CD4-positive, alpha-beta T cell treated with Interleukin-2 at 100 ng/mL for 4 hours (primary cell): Measurements from ENCODE around the gene PAK5.

ENCODE experiments used
- DNase-seq: peaks from one replicate; pipeline ENCODE4 v3.0.0-alpha.2; 2020; ENCODE audit warnings: low spot score

The PAK5 gene

GRCh38 chr20:9838378-9839295 lies at the start of gene PAK5:
Gene PAK5 (minus strand): TSS chr20:9839076. CDS start chr20:9644328, 194,748 bp downstream.
- DNase-seq: no peak

- no peak for DNase-seq
Observed at GRCh38 chr20:9887706-9888105, 48.8 kb upstream of the PAK5 start.

GRCh38 chr20:9886227-9886626 lies 47.4 kb upstream of the PAK5 start:
- DNase-seq: no peak

DNA sequence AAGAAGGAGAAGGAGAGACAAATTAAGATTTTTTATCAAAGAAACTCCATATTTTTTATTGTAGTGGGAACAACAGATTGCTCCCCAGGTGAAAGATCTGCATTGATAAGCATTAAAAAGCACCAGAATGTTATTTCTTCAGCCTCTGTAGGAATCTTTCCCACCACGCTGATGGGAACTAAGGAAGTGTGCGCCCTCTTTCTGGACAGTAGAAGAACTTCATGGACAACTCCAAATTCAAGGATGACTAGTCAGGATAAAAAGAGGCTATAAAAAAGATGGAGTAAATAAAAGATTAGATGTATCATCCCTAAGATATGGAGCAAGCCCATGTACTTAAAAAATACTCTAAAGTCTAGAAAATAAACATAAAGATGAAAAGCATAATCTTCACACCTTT lies 45.8 kb upstream of the PAK5 start:
- no peak for DNase-seq

- DNase-seq: no peak
Observed at GRCh38 chr20:9884061-9884460, 45.2 kb upstream of the PAK5 start.

GRCh38 chr20:9877932-9878495 lies 39.1 kb upstream of the PAK5 start:
- no peak for DNase-seq

DNA sequence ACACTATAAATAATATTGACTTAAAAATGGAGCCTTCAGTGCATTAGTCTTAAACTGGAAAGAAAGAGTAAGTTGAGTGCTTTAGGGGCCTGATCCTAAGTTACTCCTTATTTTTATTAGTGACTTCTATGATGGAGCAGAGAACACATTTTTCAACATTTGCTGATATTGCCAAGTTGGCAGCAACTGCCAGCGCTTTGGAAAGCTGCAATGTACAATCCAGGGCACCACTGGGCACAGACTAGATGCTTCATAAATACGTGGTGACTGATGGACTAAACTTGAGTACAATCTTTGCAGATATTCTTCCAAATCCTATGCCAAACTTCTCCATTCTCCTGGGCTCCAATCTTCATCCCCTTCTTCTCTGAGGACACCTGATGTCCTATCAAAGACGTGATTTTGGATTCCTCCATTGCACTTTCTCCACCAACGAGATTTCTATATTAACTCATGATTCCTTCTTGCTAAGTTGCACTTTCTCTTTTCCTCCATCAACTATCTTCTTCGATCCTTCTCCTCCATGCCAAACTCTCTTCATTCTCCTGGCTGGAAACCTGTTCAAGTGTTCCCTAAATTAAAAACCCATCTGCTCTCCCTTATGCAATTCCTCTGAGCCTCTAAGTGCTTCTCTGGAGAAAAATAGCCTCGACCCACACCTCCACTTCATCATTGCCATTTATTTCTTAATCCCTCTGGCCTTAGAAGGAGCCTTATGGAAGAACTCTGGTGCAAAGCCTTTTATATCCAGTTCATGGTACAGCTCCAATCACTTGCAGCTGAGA lies 28.5 kb upstream of the PAK5 start:
- no peak for DNase-seq

GRCh38 chr20:9852566-9852965 lies 13.7 kb upstream of the PAK5 start:
- no peak for DNase-seq

DNA sequence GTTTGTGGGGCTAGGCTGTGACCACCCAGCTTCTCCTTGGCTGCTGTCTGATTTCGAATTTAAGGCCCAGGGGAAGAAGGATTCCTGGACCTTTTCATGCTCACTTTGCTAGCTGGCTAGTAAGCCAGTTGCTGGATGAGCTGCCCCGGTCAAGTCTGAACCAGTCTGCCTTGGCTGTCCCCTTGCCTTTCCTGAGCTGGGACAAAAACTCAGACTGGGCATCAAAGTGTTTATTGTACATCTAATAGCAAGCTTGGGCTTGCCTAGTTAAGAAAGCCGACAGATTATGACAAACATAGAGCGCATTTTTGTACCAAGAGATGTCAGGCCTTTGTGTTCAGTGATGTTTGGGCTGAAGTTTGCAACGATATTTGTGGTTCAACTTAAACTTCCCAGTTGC lies 750 bp upstream of the PAK5 start:
- DNase-seq: no peak

DNA sequence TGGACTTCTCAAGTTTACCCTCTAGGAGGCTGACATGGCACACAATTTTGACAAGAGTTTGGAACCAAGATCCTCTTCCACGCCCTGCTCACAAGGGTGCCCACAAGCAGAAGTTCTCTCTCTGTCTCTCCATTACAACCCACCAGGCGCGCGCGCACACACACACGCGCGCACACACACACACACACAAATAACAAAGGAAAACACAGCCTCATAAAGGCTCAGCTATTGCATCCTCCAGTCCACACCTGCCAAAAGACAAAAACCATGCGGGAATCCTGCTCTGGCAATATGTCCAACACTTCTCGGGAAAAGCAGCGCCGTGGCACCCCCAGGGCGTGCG lies 870 bp downstream of the PAK5 start:
- no peak for DNase-seq

DNA sequence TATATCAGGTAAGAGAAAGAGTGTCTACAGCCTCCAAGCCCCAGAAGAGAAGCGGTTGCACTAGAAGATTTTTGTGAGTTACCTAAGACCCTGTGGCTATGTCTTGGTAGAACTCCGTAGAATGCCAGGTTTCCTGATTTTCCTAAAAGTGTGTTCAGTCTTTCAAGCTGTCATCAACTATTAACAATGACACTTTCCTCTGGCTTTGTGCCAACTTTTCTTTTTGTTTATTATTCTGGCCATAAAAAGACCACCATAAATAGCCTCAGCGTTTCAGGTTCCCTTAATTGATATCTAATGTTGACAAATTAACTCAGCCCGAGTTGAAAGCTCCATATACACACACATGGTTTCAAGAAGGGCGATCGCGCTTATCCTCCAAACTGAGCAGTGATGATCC lies 1.2 kb downstream of the PAK5 start:
- no peak for DNase-seq

DNA sequence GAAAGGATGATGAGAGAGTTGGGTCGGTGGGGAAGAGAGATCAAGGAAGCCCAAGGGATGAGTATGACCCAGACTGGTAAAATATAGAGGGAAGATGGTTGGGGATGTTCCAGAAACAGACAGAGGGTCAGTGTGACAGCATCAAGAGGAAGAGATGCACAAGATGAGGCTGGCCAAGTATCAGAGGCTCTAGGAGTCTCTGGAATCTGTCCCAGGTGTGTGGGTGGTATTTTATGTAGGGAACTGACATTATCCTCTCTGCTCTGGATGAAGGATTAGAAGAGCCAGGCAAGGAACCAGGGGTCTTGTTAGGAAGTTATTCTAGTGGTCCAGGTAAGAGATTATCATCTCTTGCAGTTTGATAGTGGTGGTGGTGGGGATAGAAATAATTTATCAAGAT lies 3.6 kb downstream of the PAK5 start:
- no peak for DNase-seq

DNA sequence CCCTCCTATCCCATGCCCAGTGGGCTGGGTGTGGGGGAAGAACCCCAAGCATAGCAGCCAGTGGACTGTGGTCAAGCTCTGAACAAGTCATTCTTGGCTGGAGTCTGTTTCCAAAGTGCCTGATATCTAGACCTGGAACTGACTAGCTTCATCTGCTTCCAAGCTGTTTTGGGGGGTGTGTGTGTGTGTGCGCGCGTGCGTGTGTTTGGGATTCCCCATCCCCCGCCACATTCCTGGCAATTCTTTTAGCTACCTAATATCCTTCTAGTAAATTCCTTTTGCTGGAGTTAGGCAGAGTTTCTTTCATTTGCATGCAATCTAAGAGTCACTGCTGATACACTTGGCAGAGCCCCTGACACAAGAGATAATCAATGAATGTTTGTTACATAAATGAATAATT lies 7.8 kb downstream of the PAK5 start:
- no peak for DNase-seq

DNA sequence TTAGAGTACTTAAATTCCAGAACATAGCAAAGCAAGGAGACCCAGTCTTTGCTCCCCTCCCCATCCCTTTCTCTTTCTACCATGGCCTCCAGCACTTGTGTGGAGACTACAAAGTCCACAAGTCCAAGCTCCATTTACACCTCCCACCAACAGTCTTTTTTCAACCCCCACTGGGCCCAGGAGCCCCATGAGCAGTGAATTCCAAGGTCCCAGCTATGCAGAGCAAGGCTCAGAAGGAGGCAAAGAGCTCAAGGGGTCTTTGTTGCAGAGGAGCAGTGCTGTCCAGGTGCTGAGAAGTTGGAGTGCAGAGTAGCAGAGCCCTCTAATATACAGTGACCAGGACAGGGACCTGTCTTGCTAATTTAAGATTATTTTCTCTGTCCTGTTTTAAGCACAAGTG lies 9.0 kb downstream of the PAK5 start:
- no peak for DNase-seq

DNA sequence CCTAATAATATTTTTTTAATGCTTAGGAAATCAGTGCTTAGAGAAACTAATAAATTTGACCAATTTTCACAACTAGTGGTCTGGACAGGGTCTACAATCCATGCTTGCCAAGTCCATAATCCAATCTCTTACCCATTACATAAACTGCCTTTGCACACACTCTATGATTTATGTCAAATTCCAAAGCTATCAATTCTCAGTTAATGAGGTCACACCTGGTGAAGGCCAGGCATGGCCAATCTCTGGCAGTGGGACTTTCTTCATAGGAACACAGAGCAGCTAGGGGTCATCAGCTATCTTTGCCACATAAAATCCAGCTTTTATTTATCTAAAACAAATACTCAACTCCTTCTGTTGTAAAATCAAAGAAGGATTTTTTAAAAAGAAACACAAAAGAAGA lies 21.2 kb downstream of the PAK5 start:
- no peak for DNase-seq

DNA sequence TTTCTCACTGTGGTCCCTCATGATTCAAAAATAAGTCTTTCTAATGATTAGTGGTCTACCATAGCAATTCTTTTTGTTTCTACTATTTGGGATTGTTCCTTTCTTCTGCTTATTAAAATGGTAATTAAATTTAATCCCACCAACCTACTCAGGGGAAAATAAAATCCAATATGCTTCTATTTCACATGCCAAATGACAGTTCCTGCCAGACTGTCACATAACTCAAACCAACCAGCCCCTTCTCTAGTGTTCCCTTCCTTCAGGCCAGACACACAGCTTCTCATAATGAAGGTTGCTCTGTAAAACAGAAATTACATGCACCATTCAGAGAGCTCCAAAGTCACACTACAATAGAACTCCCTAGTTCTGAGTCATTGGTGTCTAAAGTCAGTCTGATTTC lies 23.2 kb downstream of the PAK5 start:
- DNase-seq: no peak

GRCh38 chr20:9810738-9811137 lies 28.1 kb downstream of the PAK5 start:
- no peak for DNase-seq

- DNase-seq: no peak
Observed at GRCh38 chr20:9809271-9809670, 29.6 kb downstream of the PAK5 start.

DNA sequence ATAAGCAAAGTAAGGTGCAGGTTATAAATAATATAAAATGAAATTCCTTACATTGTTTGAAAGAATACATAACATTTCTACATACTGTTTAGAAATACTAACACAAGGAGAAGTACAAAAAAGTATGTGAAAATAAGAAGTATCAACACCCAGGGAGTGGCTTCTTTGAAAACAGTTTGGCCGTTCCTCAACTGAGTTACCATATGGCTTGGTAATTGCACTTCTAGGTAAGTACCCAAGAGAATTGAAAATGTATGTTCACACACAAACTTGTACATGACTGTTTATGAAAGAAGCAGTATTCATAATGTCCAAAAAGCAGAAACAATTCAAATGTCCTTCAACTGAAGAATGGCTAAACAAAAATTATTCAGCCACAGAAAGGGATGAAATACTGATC lies 30.7 kb downstream of the PAK5 start:
- DNase-seq: no peak

- DNase-seq: no peak
Observed at GRCh38 chr20:9807136-9807535, 31.7 kb downstream of the PAK5 start.

DNA sequence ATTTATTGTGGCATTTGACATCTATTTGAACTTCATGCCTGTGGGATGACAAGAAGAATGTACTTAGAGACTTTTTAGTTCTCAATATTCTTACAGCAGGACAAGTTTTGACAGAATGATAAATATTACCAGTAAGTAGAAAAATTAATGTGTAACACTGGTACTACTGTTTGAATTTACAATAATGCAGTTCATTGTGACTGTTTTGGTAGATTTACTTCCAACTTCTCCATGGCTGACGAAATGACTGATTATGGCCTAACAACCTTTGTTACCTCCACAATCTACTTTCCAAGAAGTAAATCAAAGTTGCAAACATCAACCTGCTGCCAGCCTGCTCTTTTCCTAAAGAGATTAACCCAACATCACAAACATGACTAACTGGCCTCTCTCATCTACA lies 38.5 kb downstream of the PAK5 start:
- no peak for DNase-seq

DNA sequence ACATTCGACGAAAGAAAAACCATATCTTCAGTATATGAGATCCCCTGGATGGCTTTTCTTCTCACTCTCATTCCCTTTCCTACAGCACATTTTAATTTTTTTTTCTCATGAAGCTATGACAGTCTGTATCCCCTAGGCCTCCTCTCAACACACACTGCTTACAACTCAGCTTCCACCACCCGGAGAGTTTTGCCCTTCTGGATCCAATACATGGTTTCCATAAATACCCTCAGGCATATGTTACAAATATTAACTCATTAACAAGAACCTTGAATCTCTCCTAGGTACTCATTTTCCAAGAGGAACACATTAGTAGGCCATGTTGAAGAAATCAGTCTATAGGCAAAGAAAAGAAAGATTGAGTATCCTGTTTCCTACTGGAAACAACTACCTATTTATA lies 44.0 kb downstream of the PAK5 start:
- no peak for DNase-seq

- no peak for DNase-seq
Observed at GRCh38 chr20:9792674-9793073, 46.2 kb downstream of the PAK5 start.
